ENCODE measurements around the gene SDCBP2.

Gene SDCBP2

GRCh38 chr20:1315804-1316203 lies 13.1 kb downstream of the SDCBP2 start:
- Histone ChIP-seq H3K36me3 (ENCODE audit: control insufficient read depth in 1 of 2, insufficient read depth in 2 of 2, low read length in 2 of 2) (peaks cover 14 to 23% of the 10 kb centered on the region in 2 donors), H3K27ac (ENCODE audit: low read depth, low read length) (no peak overlapping the region), H3K9me3 (ENCODE audit: control insufficient read depth in 1 of 2, low read length in 2 of 2) (no peaks in the 10 kb centered on the region), H3K4me1 (ENCODE audit: control insufficient read depth in 1 of 2, insufficient read depth in 2 of 2, low read length in 2 of 2) (peaks cover 0 to 3% of the 10 kb centered on the region in 2 donors), H3K4me3 (ENCODE audit: low read depth in 1 of 2, low read length in 2 of 2) (no peak overlapping the region), H3K9ac (ENCODE audit: low read depth in 1 of 2, low read length in 2 of 2) (no peak overlapping the region), H3K27me3 (ENCODE audit: control insufficient read depth in 1 of 2, insufficient read depth in 2 of 2, low read length in 2 of 2) (no peaks in the 10 kb centered on the region)

- no peak overlapping the region for H3K27ac ChIP-seq (ENCODE audit: low read depth, low read length)
- H3K36me3 ChIP-seq (ENCODE audit: control insufficient read depth in 1 of 2, insufficient read depth in 2 of 2, low read length in 2 of 2): peaks cover 16 to 23% of the 10 kb centered on the region in 2 donors
- no peak overlapping the region for H3K4me3 ChIP-seq (ENCODE audit: low read depth in 1 of 2, low read length in 2 of 2)
- H3K27me3 ChIP-seq (ENCODE audit: control insufficient read depth in 1 of 2, insufficient read depth in 2 of 2, low read length in 2 of 2): no peaks in the 10 kb centered on the region
- no peaks in the 10 kb centered on the region for H3K9me3 ChIP-seq (ENCODE audit: control insufficient read depth in 1 of 2, low read length in 2 of 2)
- no peak overlapping the region for H3K9ac ChIP-seq (ENCODE audit: low read depth in 1 of 2, low read length in 2 of 2)
- H3K4me1 ChIP-seq (ENCODE audit: control insufficient read depth in 1 of 2, insufficient read depth in 2 of 2, low read length in 2 of 2): peaks cover 0 to 3% of the 10 kb centered on the region in 2 donors
These were observed 15.5 kb downstream of the SDCBP2 start for GRCh38 chr20:1313236-1313964.

- peaks cover 16 to 21% of the 10 kb centered on the region in 2 donors for H3K36me3 ChIP-seq (ENCODE audit: control insufficient read depth in 1 of 2, insufficient read depth in 2 of 2, low read length in 2 of 2)
- H3K4me3 ChIP-seq (ENCODE audit: low read depth in 1 of 2, low read length in 2 of 2): no peak overlapping the region
- H3K4me1 ChIP-seq (ENCODE audit: control insufficient read depth in 1 of 2, insufficient read depth in 2 of 2, low read length in 2 of 2): no peaks in the 10 kb centered on the region
- H3K9me3 ChIP-seq (ENCODE audit: control insufficient read depth in 1 of 2, low read length in 2 of 2): no peaks in the 10 kb centered on the region
- H3K27me3 ChIP-seq (ENCODE audit: control insufficient read depth in 1 of 2, insufficient read depth in 2 of 2, low read length in 2 of 2): no peaks in the 10 kb centered on the region
- no peak overlapping the region for H3K27ac ChIP-seq (ENCODE audit: low read depth, low read length)
- H3K9ac ChIP-seq (ENCODE audit: low read depth in 1 of 2, low read length in 2 of 2): no peak overlapping the region
These were observed 16.1 kb downstream of the SDCBP2 start for GRCh38 chr20:1312904-1313235.

- H3K9ac ChIP-seq (ENCODE audit: low read depth in 1 of 2, low read length in 2 of 2): no peak overlapping the region
- H3K9me3 ChIP-seq (ENCODE audit: control insufficient read depth in 1 of 2, low read length in 2 of 2): no peaks in the 10 kb centered on the region
- H3K4me3 ChIP-seq (ENCODE audit: low read depth in 1 of 2, low read length in 2 of 2): no peak overlapping the region
- H3K27me3 ChIP-seq (ENCODE audit: control insufficient read depth in 1 of 2, insufficient read depth in 2 of 2, low read length in 2 of 2): no peaks in the 10 kb centered on the region
- H3K4me1 ChIP-seq (ENCODE audit: control insufficient read depth in 1 of 2, insufficient read depth in 2 of 2, low read length in 2 of 2): no peaks in the 10 kb centered on the region
- peaks cover 16 to 19% of the 10 kb centered on the region in 2 donors for H3K36me3 ChIP-seq (ENCODE audit: control insufficient read depth in 1 of 2, insufficient read depth in 2 of 2, low read length in 2 of 2)
- H3K27ac ChIP-seq (ENCODE audit: low read depth, low read length): no peak overlapping the region
These were observed 16.6 kb downstream of the SDCBP2 start for GRCh38 chr20:1312308-1312707.

- H3K9me3 ChIP-seq (ENCODE audit: control insufficient read depth in 1 of 2, low read length in 2 of 2): no peaks in the 10 kb centered on the region
- H3K27me3 ChIP-seq (ENCODE audit: control insufficient read depth in 1 of 2, insufficient read depth in 2 of 2, low read length in 2 of 2): no peaks in the 10 kb centered on the region
- H3K36me3 ChIP-seq (ENCODE audit: control insufficient read depth in 1 of 2, insufficient read depth in 2 of 2, low read length in 2 of 2): peaks cover 16 to 19% of the 10 kb centered on the region in 2 donors
- no peak overlapping the region for H3K9ac ChIP-seq (ENCODE audit: low read depth in 1 of 2, low read length in 2 of 2)
- H3K4me3 ChIP-seq (ENCODE audit: low read depth in 1 of 2, low read length in 2 of 2): no peak overlapping the region
- no peak overlapping the region for H3K27ac ChIP-seq (ENCODE audit: low read depth, low read length)
- no peaks in the 10 kb centered on the region for H3K4me1 ChIP-seq (ENCODE audit: control insufficient read depth in 1 of 2, insufficient read depth in 2 of 2, low read length in 2 of 2)
These were observed 18.3 kb downstream of the SDCBP2 start for GRCh38 chr20:1310506-1311190.

- Histone ChIP-seq H3K9ac (ENCODE audit: low read depth in 1 of 2, low read length in 2 of 2) (no peak overlapping the region), H3K27me3 (ENCODE audit: control insufficient read depth in 1 of 2, insufficient read depth in 2 of 2, low read length in 2 of 2) (no peaks in the 10 kb centered on the region), H3K27ac (ENCODE audit: low read depth, low read length) (no peak overlapping the region), H3K4me3 (ENCODE audit: low read depth in 1 of 2, low read length in 2 of 2) (no peak overlapping the region), H3K36me3 (ENCODE audit: control insufficient read depth in 1 of 2, insufficient read depth in 2 of 2, low read length in 2 of 2) (peaks cover 16 to 19% of the 10 kb centered on the region in 2 donors), H3K4me1 (ENCODE audit: control insufficient read depth in 1 of 2, insufficient read depth in 2 of 2, low read length in 2 of 2) (no peaks in the 10 kb centered on the region), H3K9me3 (ENCODE audit: control insufficient read depth in 1 of 2, low read length in 2 of 2) (no peaks in the 10 kb centered on the region)
These were observed 18.9 kb downstream of the SDCBP2 start for GRCh38 chr20:1310071-1310470.

GRCh38 chr20:1309439-1309847 lies 19.5 kb downstream of the SDCBP2 start:
- no peak overlapping the region for H3K9ac ChIP-seq (ENCODE audit: low read depth in 1 of 2, low read length in 2 of 2)
- no peaks in the 10 kb centered on the region for H3K27me3 ChIP-seq (ENCODE audit: control insufficient read depth in 1 of 2, insufficient read depth in 2 of 2, low read length in 2 of 2)
- H3K4me3 ChIP-seq (ENCODE audit: low read depth in 1 of 2, low read length in 2 of 2): no peak overlapping the region
- H3K4me1 ChIP-seq (ENCODE audit: control insufficient read depth in 1 of 2, insufficient read depth in 2 of 2, low read length in 2 of 2): no peaks in the 10 kb centered on the region
- peaks cover 16 to 25% of the 10 kb centered on the region in 2 donors for H3K36me3 ChIP-seq (ENCODE audit: control insufficient read depth in 1 of 2, insufficient read depth in 2 of 2, low read length in 2 of 2)
- no peak overlapping the region for H3K27ac ChIP-seq (ENCODE audit: low read depth, low read length)
- no peaks in the 10 kb centered on the region for H3K9me3 ChIP-seq (ENCODE audit: control insufficient read depth in 1 of 2, low read length in 2 of 2)

GRCh38 chr20:1308702-1309095 lies 20.2 kb downstream of the SDCBP2 start:
- Histone ChIP-seq H3K27me3 (ENCODE audit: control insufficient read depth in 1 of 2, insufficient read depth in 2 of 2, low read length in 2 of 2) (no peaks in the 10 kb centered on the region), H3K4me3 (ENCODE audit: low read depth in 1 of 2, low read length in 2 of 2) (no peak overlapping the region), H3K9ac (ENCODE audit: low read depth in 1 of 2, low read length in 2 of 2) (no peak overlapping the region), H3K4me1 (ENCODE audit: control insufficient read depth in 1 of 2, insufficient read depth in 2 of 2, low read length in 2 of 2) (no peaks in the 10 kb centered on the region), H3K9me3 (ENCODE audit: control insufficient read depth in 1 of 2, low read length in 2 of 2) (no peaks in the 10 kb centered on the region), H3K27ac (ENCODE audit: low read depth, low read length) (no peak overlapping the region), H3K36me3 (ENCODE audit: control insufficient read depth in 1 of 2, insufficient read depth in 2 of 2, low read length in 2 of 2) (peaks cover 16 to 25% of the 10 kb centered on the region in 2 donors)

- Histone ChIP-seq H3K36me3 (ENCODE audit: control insufficient read depth in 1 of 2, insufficient read depth in 2 of 2, low read length in 2 of 2) (peaks cover 16 to 25% of the 10 kb centered on the region in 2 donors), H3K4me3 (ENCODE audit: low read depth in 1 of 2, low read length in 2 of 2) (no peak overlapping the region), H3K27ac (ENCODE audit: low read depth, low read length) (no peak overlapping the region), H3K9ac (ENCODE audit: low read depth in 1 of 2, low read length in 2 of 2) (no peak overlapping the region), H3K9me3 (ENCODE audit: control insufficient read depth in 1 of 2, low read length in 2 of 2) (no peaks in the 10 kb centered on the region), H3K4me1 (ENCODE audit: control insufficient read depth in 1 of 2, insufficient read depth in 2 of 2, low read length in 2 of 2) (no peaks in the 10 kb centered on the region), H3K27me3 (ENCODE audit: control insufficient read depth in 1 of 2, insufficient read depth in 2 of 2, low read length in 2 of 2) (no peaks in the 10 kb centered on the region)
These were observed 20.8 kb downstream of the SDCBP2 start for GRCh38 chr20:1308067-1308701.

GRCh38 chr20:1307571-1307971 lies 21.4 kb downstream of the SDCBP2 start:
- H3K4me1 ChIP-seq (ENCODE audit: control insufficient read depth in 1 of 2, insufficient read depth in 2 of 2, low read length in 2 of 2): no peaks in the 10 kb centered on the region

More at GRCh38 chr20:1307571-1307971, 21.4 kb downstream of the SDCBP2 start:
- Histone ChIP-seq H3K27ac (ENCODE audit: low read depth, low read length) (no peak overlapping the region), H3K9ac (ENCODE audit: low read depth in 1 of 2, low read length in 2 of 2) (no peak overlapping the region), H3K27me3 (ENCODE audit: control insufficient read depth in 1 of 2, insufficient read depth in 2 of 2, low read length in 2 of 2) (no peaks in the 10 kb centered on the region), H3K9me3 (ENCODE audit: control insufficient read depth in 1 of 2, low read length in 2 of 2) (no peaks in the 10 kb centered on the region), H3K4me3 (ENCODE audit: low read depth in 1 of 2, low read length in 2 of 2) (no peak overlapping the region), H3K36me3 (ENCODE audit: control insufficient read depth in 1 of 2, insufficient read depth in 2 of 2, low read length in 2 of 2) (peaks cover 13 to 19% of the 10 kb centered on the region in 2 donors)

Measured in duodenal mucosa (tissue), 2 donors.